ENCODE data around the gene TOPORS. TPM values are rescaled to one million over a fixed set of nuclear protein-coding genes. Genes with fewer than 3 reads are reported as not detected.

TOPORS gene
- total and polyA plus RNA-seq, 7 donors = 6.2 to 12.1 (median 7.3) TPM

- H3K4me1 ChIP-seq = peaks cover 8% of the 10 kb centered on the region
- H3K36me3 ChIP-seq (ENCODE audit: insufficient read depth in 1 of 2, low read depth in 1 of 2) = peaks cover 2 to 5% of the 10 kb centered on the region in 2 donors
- H3K27ac ChIP-seq = no peak overlapping the region
- H3K4me3 ChIP-seq = no peak overlapping the region
- no peaks in the 10 kb centered on the region for H3K27me3 ChIP-seq (ENCODE audit: insufficient read depth in 3 of 3, low read length in 2 of 3)
- intact Hi-C loops (cut with DNase I) = no loop called here
- ATAC-seq = no peak
- DNase-seq = no peak
- TF ChIP-seq, protein P1, sequence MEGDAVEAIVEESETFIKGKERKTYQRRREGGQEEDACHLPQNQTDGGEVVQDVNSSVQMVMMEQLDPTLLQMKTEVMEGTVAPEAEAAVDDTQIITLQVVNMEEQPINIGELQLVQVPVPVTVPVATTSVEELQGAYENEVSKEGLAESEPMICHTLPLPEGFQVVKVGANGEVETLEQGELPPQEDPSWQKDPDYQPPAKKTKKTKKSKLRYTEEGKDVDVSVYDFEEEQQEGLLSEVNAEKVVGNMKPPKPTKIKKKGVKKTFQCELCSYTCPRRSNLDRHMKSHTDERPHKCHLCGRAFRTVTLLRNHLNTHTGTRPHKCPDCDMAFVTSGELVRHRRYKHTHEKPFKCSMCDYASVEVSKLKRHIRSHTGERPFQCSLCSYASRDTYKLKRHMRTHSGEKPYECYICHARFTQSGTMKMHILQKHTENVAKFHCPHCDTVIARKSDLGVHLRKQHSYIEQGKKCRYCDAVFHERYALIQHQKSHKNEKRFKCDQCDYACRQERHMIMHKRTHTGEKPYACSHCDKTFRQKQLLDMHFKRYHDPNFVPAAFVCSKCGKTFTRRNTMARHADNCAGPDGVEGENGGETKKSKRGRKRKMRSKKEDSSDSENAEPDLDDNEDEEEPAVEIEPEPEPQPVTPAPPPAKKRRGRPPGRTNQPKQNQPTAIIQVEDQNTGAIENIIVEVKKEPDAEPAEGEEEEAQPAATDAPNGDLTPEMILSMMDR (IDR thresholded peaks at IDR 0.05) = no peak
- H3K9me3 ChIP-seq = no peaks in the 10 kb centered on the region
- 64 to 69% (median 66%) methylated on average over 3 of the region's 3 CpGs for WGBS, 3 donors
These were observed 6.1 kb upstream of the TOPORS start for GRCh38 chr9:32558408-32558934.

DNA sequence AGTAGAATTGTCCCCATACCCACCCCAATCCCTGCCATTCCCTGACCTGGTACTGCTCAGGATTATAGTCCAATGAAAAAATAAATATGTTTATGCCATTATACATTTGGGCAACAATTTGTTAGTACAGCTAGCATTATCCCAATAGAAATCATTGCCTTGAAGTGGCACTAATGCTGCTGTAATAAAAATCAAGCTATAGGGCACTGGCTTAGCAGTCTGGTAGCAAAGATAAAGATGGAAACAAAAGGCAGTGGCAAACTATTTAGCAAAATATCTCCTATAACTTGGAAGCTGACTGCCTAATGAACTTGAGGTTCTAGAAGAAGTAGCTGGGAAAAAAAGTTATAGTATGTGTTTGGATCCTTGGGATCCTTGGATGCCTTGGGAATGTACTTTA, 2.2 kb upstream of the TOPORS start:
- H3K9me3 ChIP-seq = no peaks in the 10 kb centered on the region
- DNase-seq (no peak), ATAC-seq (no peak)
- no peak overlapping the region for H3K4me3 ChIP-seq
- peaks cover 20% of the 10 kb centered on the region for H3K4me1 ChIP-seq
- TF ChIP-seq, protein P1 (IDR thresholded peaks at IDR 0.05) = no peak
- H3K36me3 ChIP-seq (ENCODE audit: insufficient read depth in 1 of 2, low read depth in 1 of 2) = peaks cover 2 to 5% of the 10 kb centered on the region in 2 donors
- intact Hi-C loops (cut with DNase I) = no loop called here
- H3K27ac ChIP-seq = no peak overlapping the region
- H3K27me3 ChIP-seq (ENCODE audit: insufficient read depth in 3 of 3, low read length in 2 of 3) = no peaks in the 10 kb centered on the region

DNA sequence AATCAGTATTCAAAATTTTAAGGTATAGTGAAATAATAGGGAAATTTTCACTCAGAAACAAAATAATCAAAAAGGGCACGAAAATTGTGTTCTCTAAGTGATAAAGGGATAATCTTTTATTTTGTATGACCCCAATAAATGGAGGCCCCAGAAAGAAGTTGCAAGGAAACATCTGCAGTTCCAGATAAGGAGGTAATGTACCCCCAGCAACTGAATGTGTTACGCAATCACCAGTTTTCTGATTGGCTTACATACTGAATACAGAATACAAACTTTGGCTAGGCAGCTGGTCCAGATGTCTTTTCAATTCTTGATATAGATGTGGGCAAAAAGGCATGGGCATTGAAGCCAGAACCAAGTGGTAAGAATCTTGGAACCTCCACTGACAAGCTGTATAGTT, 1.7 kb upstream of the TOPORS start:
- Histone ChIP-seq H3K9me3 (no peaks in the 10 kb centered on the region), H3K27me3 (ENCODE audit: insufficient read depth in 3 of 3, low read length in 2 of 3) (no peaks in the 10 kb centered on the region), H3K27ac (no peak overlapping the region), H3K36me3 (ENCODE audit: insufficient read depth in 1 of 2, low read depth in 1 of 2) (peaks cover 2 to 6% of the 10 kb centered on the region in 2 donors), H3K4me3 (no peak overlapping the region), H3K4me1 (peaks cover 22% of the 10 kb centered on the region)
- ATAC-seq = no peak
- no peak for DNase-seq
- 87 to 97% (median 89%) methylated on average over 2 of the region's 2 CpGs for WGBS, 3 donors
- TF ChIP-seq, protein P1 (IDR thresholded peaks at IDR 0.05) = no peak
- intact Hi-C loops (cut with DNase I) = no loop called here

GRCh38 chr9:32551276-32552051, 922 bp downstream of the TOPORS start:
- ATAC-seq = peak; percentile 11 to 40 (median 30)

More at GRCh38 chr9:32551276-32552051, 922 bp downstream of the TOPORS start:
- TF ChIP-seq, protein P1 (IDR thresholded peaks at IDR 0.05) = no peak
- Histone ChIP-seq H3K4me1 (peaks cover 23% of the 10 kb centered on the region), H3K27me3 (ENCODE audit: insufficient read depth in 3 of 3, low read length in 2 of 3) (no peaks in the 10 kb centered on the region), H3K27ac (peak overlapping the region; percentile 95), H3K4me3 (peak overlapping the region; percentile 87), H3K9me3 (no peaks in the 10 kb centered on the region), H3K36me3 (ENCODE audit: insufficient read depth in 1 of 2, low read depth in 1 of 2) (peaks cover 0 to 18% of the 10 kb centered on the region in 2 donors)
- peak in 1 of 2 donors; percentile 18 for DNase-seq
- WGBS, 3 donors = 0 to 1% (median 0%) methylated on average over 36 of the region's 36 CpGs
- intact Hi-C loops (cut with DNase I) = loop anchor here in 1 of 2 donors (2.0 kb wide), 1 partner anchor 19 kb away; no protein-coding TSS in a partner anchor

Measured in psoas muscle (tissue), 8 donors.